ENCODE measurements around the gene PTPN23. TPM values are rescaled to one million over a fixed set of nuclear protein-coding genes. Genes with fewer than 3 reads are reported as not detected.
"Not testable (repeated sequence)": the region's sequence is repeated elsewhere in the genome, so short reads cannot be mapped to it uniquely, and the experiment has no call there.

Gene PTPN23
- polyA plus RNA-seq, 1 donor from 2014 or later, result 36.2 TPM

GRCh38 chr3:47456984-47457383 lies 76.2 kb downstream of the PTPN23 start:
- H3K79me2 ChIP-seq (replicated peaks; ENCODE audit: insufficient read depth, low read length), result peaks cover 22% of the 10 kb centered on the region
- TF ChIP-seq REST (IDR thresholded peaks at IDR 0.05; ENCODE audit: borderline replicate concordance), result no peak
- no peak for TF ChIP-seq EZH2 (IDR thresholded peaks at IDR 0.05; ENCODE audit: borderline replicate concordance, insufficient read depth, low read length, poor library complexity, severe bottlenecking)
- TF ChIP-seq MXI1 (conservative IDR thresholded peaks at IDR 0.05; ENCODE audit: poor library complexity, severe bottlenecking), result no peak
- no peak for TF ChIP-seq RAD21 (conservative IDR thresholded peaks at IDR 0.05)
- no peak for TF ChIP-seq POLR2AphosphoS5 (IDR thresholded peaks at IDR 0.05)
- no peak for TF ChIP-seq CTCF (IDR thresholded peaks at IDR 0.05; ENCODE audit: poor library complexity, severe bottlenecking)
- no peak for TF ChIP-seq TAF1 (IDR thresholded peaks at IDR 0.05; ENCODE audit: low read depth)
- no peak for TF ChIP-seq EP300 (conservative IDR thresholded peaks at IDR 0.05; ENCODE audit: poor library complexity, severe bottlenecking)
- no peak for TF ChIP-seq SMC3 (conservative IDR thresholded peaks at IDR 0.05; ENCODE audit: poor library complexity)

GRCh38 chr3:47459534-47460085 lies 78.8 kb downstream of the PTPN23 start:
- not testable (repeated sequence) for H3K9me2 ChIP-seq (ENCODE audit: insufficient read depth, low read length); H3K36me3 ChIP-seq (ENCODE audit: insufficient read depth, low read length); H3K27ac ChIP-seq (ENCODE audit: low read length); H2AFZ ChIP-seq (ENCODE audit: low read depth, low read length); H3K9me3 ChIP-seq (ENCODE audit: low read length); H3K4me3 ChIP-seq (ENCODE audit: low read length); H4K20me1 ChIP-seq (ENCODE audit: insufficient read depth); H3K9ac ChIP-seq (ENCODE audit: low read length); H3K4me2 ChIP-seq (ENCODE audit: low read length); H3K27me3 ChIP-seq (ENCODE audit: insufficient read depth, low read depth, low read length); H3F3A ChIP-seq (ENCODE audit: insufficient read depth, low read length, poor library complexity, severe bottlenecking)
- H3K79me2 ChIP-seq (replicated peaks; ENCODE audit: insufficient read depth, low read length), result peaks cover 23% of the 10 kb centered on the region

More at GRCh38 chr3:47456984-47457383, 76.2 kb downstream of the PTPN23 start:
- Histone ChIP-seq H3K9me3 (ENCODE audit: low read length) (no peaks in the 10 kb centered on the region), H3K4me2 (ENCODE audit: low read length) (no peak overlapping the region), H3K27ac (ENCODE audit: low read length) (no peak overlapping the region), H3K4me3 (ENCODE audit: low read length) (no peak overlapping the region), H3K36me3 (ENCODE audit: insufficient read depth, low read length) (no peaks in the 10 kb centered on the region), H3F3A (ENCODE audit: insufficient read depth, low read length, poor library complexity, severe bottlenecking) (no peaks in the 10 kb centered on the region), H3K27me3 (ENCODE audit: insufficient read depth, low read depth, low read length) (no peaks in the 10 kb centered on the region), H3K9ac (ENCODE audit: low read length) (no peak overlapping the region), H2AFZ (ENCODE audit: low read depth, low read length) (no peak overlapping the region), H3K9me2 (ENCODE audit: insufficient read depth, low read length) (no peaks in the 10 kb centered on the region), H4K20me1 (ENCODE audit: insufficient read depth) (no peaks in the 10 kb centered on the region)

Other genes with a start within 250 kb of the PTPN23 start
- gene SETD2, start 216.9 kb upstream of the PTPN23 start, polyA plus RNA-seq, result 18.0 and 18.4 TPM in 2 replicates
- gene KIF9, start 98.2 kb upstream of the PTPN23 start, polyA plus RNA-seq, result 15.6 and 15.9 TPM in 2 replicates
- 36.6 and 37.0 TPM in 2 replicates for gene KLHL18, start 98.1 kb upstream of the PTPN23 start, polyA plus RNA-seq
- gene SCAP, start 94.9 kb downstream of the PTPN23 start, polyA plus RNA-seq, result 57.6 and 58.0 TPM in 2 replicates
- 55.0 and 70.4 TPM in 2 replicates for gene ELP6, start 132.7 kb downstream of the PTPN23 start, polyA plus RNA-seq
- 67.1 and 78.8 TPM in 2 replicates for gene CSPG5, start 197.8 kb downstream of the PTPN23 start, polyA plus RNA-seq

Data from neural cell (in vitro differentiated cells).